Stimulated activated CD8-positive, alpha-beta memory T cell treated with anti-CD3 and anti-CD28 coated beads, Interleukin-15, amount 100 ng/mL, for 48 hours (primary cell): ENCODE measurements around the gene TWSG1.
"Not testable (repeated sequence)": the region's sequence is repeated elsewhere in the genome, so short reads cannot be mapped to it uniquely, and the experiment has no call there.

Experiments
- DNase-seq, 2 donors: peaks; one replicate each; pipeline ENCODE4 v3.0.0-alpha.2; 2020; ENCODE audit warnings: low read depth in 2 of 2

Gene TWSG1

DNA sequence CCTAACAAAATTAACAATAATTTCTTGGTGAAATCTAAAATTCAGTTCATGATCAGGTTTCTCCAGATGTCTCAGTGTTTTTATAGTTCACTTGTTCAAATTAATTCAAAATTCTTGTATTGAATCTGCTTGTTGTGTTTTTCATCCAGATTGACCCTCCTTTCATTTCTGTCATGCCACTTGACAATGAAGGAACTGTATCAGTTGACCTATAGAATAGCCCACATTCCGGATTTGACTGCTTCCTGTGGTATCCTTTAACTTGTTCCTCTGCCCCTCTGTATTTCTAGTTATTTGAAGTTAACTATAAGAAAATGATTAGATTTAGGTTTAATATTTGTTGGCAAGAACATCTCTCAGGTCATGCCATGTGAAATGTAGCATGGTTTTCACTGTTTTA is 53.3 kb downstream of the TWSG1 start:
- no peak for DNase-seq

DNA sequence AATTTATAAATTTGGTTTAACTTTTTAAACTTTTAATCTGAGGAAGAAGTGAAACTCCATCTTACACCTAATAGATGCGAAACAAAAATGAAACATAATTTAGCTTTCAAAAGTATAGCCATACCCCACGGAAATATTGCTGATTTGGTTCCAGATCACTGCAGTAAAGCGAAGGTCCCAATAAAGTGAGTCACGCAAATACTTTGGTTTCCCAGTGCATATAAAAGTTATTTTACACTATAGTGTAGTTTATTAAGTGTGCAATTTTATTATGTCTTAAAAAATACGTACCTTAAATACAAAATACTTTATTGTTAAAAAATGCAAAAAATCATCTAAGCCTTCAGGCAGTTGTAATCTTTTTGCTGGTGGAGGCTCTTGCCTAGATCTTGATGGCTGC is 55.1 kb downstream of the TWSG1 start:
- no peak for DNase-seq

DNA sequence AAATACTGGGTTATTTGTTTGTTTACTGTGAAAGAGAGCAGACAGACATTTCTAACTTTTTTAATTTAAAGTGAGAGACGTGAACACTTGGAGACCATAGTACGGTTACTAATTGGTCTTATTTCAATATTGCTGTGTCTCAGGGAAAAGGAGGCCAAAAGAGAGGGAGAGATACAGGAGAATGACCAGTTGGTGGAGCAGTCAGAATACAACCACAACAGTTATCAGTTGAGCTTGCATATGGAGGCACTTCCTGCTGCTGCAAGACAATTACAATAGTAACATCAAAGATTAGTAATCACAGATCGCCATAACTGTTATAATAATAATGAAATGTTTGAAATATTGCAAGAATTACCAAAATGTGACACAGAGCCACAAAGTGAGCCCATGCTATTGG is 58.2 kb downstream of the TWSG1 start:
- no peak for DNase-seq

DNA sequence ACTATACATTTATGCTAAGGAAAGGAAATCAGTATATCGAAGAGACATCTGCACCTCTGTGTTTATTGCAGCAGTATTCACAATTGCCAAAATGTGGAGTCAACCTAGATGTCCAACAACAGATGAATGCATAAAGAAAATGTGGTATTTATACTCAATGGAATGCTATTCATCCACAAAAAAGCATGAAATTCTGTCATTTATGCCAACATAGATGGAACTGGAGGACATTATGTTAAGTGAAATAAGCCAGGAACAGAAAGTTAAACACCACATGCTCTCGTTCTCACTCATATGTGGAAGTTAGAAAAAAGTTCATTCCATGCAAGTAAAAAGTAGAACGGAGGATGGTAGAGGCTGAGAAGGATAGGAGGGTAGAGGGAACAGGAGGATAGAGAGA is 59.5 kb downstream of the TWSG1 start:
- DNase-seq, result no peak

DNA sequence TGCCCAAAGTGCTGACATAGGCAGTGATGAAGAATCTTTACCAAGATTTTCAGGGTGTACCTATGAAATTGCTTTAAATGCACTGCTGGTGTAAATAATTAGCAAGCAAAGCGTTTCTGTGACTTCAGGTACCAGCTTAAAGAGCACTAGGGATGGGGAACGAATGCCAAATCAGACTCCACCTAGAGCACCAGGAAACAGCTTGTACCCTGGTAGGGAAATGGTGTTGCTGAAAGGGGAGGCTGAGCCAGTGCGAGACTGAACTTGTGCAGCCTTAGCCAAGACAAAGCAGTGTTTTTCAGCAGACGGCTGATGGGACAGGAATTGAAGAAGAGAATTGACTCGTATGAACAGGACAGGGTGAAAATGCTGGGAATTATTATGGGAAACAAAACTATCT is 65.6 kb downstream of the TWSG1 start:
- no peak for DNase-seq

DNA sequence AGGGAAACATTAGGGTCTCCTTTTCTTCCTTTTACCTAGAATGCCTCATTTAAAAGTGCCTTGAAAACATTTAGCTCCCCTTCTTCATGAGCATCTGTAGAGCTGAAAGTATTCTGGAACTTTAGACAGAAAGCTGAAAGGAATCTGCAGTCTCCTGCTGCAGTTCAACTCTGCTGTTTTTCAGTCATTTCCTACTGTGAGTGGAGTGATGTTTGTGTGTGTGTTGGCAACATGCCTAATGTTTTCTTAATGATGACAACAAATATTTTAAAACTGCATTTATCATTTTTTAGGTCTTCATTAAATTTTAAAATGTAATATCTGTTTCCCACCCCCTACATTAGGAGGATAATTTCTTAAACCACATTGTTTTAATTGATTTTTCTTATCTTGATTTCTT is 66.6 kb downstream of the TWSG1 start:
- no peak for DNase-seq

DNA sequence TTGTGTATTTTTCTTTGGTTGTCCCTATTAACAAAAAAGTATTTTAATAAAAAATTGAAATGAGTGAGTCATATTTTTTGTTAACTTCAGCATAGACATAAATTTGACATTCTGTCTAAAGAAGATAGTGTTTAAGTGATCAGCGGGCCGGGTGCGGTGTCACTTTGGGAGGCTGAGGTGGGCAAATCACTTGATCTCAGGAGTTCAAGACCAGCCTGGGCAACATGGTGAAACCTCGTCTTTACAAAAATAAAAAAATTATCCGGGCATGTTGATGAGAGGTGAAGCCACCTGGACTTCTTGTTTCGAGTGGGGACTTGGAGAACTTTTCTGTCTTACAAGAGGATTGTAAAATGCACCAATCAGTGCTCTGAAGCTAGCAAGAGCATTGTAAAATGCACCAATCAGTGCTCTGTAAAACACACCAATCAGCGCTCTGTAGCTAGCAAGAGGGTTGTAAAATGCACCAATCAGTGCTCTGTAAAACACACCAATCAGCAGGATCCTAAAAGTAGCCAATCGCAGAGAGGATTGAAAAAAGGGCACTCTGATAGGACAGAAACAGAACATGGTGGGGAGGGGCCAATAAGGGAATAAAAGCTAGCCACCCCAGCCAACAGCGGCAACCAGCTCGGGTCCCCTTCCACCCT is 67.9 kb downstream of the TWSG1 start:
- not testable (repeated sequence) for DNase-seq

DNA sequence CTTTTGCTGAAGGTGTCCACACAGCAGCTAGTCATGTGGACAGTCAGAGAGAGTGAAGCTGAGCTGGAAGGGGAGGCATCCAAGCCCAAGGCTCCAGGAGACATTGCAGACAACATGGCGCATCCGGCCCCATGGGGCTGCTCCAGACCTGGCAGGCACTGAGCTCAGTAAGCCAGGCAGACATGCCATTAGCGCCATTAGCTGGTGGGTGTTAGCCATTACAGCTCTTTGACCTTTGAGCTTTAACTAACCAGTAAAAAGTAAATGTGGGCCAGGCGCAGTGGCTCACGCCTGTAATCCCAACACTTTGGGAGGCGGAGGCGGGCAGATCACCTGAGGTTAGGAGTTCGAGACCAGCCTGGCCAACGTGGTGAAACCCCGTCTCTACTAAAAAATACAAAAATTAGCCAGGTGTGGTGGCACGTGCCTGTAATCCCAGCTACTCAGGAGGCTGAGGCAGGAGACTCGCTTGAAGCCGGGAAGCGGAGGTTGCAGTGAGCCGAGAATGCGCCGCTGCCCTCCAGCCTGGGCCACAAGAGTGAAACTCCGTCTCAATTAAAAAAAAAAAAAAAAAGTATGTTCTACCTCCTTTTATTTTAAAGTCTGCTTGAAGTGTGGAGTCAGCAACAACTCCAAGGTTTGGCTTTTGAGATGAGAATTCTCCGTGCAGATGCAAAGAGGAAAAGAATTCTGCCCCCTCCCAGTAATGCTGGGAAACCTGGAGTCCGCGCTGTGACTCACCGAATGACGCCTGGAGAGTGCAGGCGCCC is 69.4 kb downstream of the TWSG1 start:
- no peak for DNase-seq

DNA sequence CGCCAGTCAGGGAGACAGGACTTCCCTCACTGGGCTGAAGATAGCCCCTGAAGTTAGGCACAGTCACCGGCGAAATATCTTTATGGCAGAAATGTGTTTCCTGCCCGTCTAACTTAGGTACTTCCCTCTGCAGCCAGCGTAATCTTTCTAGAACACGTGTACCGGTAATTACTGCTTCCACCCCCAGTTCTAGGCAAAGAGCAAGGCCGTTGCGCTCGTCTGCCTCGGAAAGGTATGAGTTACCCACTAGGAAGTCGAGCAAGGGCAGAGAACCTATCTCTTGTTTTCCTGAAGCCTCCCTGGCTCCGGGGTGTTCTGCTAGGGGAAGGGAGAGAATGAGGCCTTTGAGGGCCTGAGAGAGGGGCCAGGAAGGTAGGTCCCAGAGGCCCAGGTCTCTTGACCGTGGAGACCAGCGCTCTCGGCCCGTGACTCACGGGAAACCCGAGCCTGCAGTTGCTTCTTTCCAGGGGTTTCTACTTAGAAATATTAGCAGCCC is 70.0 kb downstream of the TWSG1 start:
- no peak for DNase-seq

DNA sequence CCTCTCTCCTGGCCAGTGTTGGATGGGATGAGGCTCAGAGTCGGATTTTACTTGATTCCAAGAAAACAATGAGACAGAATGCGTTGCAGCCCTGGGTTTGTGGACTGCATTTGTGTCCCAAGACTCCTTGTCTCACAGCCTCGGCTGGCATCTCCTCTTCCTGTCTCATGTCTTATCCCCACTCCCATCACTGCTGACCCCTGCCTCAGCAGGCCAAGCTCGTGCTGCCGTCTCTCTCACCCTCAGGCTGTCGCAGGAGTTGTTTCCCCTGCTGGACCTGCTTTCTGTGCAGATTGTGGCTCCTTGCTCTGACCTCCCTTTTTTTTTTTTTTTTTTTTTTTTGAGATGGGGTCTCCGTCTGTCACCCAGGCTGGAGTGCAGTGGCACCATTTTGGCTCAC is 70.6 kb downstream of the TWSG1 start:
- DNase-seq, result no peak

DNA sequence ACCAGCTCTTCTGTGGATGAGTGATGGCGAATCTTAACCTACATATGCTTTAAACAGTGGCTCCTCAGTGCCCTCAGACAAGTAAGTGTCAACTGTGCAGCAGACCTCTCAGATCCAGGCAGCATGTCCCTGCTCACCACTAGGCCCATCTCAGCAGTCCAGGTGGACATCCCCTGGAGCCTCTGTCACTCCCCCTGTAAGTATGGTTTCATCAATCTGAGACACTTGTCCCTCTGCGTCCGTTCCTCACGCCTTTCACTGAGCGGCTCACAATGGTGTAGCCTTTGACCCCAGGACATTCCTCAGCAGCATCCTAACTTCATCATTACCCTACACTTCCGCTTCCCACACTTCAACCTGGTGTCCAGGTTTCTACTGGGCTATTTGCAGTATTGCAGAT is 71.4 kb downstream of the TWSG1 start:
- no peak for DNase-seq

DNA sequence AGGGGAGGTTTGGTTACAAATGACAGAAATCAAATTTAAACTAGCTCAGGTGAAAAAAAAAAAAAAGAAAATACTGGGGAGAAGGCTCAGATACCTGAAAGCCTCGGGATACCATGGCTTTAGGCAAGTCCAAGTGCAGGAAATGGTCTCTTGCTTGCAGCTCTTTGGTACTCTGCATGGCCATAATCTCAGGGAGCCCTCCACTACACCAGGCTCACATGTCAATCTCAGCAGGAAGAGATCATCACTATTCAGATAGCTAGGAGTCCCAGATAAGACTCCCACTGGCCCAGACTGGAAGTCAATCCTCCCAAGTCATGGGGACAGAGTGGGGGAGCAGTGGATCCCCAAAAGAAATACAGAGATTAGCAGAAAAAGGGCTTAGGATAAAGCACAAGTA is 75.9 kb downstream of the TWSG1 start:
- no peak for DNase-seq

DNA sequence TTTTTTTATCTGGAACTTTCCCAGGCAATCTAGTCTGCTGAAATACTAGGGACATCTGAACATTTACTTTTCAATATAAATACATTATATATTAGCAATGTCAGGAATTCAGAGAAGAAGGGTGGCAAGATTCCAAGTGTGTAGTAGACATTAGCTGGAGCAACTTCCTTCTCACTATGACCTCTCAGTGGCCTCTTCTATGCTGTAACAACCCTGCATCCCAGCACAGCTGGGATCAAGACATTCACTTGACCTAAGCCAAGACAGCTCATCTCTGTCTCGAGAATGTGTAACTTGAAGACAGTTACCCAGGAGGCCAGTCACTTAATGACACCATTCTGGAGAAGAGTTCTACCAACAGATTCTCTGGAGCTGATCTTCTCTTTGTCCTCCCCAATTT is 79.0 kb downstream of the TWSG1 start:
- no peak for DNase-seq

DNA sequence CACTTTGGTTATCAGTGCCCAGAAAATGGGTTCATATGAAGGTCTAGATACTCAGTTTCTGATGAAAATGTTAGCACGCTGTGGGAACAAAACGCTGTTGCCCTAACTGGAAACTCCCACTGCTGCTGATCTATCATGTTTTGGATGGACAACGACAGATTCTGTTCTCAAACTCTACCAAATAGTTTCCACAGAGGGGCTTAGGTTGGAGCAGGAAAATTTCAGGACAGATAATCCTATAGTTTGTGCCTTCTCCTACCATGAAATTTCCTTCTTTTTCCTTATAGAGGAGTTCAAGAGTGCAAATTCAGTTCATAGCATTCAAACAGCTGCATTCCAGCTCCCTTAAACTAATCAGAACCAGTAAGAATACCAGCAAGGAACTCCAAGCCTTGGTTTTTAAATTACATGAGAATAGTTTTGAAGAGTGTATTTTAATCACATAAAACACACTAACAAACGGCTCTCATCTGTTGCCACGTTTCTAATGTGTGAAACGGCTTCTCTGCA is 82.0 kb downstream of the TWSG1 start:
- no peak for DNase-seq

DNA sequence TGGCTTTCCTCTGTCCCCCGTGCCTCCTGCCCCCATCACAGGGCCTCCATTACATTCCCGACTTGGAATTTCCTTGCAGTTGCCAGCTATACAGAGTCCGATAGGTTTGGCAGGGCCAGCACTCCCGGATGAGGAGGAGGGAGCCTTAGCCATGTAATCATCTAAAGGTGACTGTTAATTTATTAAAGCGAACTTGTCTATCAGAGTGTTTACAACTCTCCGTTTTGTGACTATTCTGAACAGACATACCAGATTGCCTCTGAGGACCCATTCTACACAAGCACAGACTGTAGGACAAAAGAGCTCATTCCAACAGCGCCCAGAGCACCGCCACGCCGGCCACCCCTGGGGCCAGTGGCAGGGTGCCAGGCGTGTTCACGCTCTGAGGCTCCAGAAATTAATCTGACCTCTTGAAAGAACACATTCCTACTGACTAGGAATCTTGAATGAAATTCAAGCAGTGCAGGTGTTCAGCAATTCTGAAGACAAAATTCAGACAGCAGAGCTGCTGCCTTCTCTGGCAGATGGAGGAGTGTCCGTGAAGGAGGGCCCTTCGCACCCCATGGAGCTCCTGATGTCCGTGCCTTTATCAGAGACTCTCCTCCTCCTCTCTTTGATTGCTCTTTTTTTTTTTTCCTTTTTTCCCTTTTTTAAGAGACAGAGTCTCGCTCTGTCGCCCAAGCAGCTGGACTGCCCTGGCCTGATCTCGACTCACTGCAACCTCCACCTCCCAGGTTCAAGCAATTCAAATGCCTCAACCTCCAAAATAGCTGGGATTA is 82.7 kb downstream of the TWSG1 start:
- no peak for DNase-seq

DNA sequence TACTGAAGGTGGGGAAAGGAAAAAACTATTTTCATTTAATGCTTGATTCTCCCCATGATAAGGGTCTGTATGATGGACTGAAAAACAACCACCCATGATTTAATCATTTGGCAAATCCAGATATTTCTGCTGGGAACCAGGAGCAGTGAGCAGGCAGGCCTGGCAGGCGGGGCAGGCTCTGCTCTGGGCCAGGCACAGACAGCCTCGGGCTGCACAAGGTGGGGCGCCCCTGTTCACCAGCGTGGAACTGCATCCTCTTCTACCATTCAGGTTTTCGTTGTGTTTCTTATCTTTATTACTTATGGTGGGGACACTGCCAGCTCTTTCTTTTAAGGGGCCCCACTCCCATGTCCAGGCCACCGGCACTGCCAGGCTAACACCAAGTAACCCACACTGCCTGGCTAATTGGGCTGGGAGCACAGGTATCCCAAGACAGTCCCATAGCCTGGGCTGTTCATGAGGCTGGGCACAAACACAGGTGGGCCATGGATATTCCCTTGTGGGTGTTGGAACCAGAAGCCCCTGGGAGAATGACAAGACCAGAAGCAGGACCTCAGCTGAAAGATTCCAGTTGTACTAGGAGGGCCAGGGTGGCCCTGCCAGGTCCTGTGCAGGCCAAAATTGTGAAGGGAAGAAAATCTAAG is 83.6 kb downstream of the TWSG1 start:
- no peak for DNase-seq

DNA sequence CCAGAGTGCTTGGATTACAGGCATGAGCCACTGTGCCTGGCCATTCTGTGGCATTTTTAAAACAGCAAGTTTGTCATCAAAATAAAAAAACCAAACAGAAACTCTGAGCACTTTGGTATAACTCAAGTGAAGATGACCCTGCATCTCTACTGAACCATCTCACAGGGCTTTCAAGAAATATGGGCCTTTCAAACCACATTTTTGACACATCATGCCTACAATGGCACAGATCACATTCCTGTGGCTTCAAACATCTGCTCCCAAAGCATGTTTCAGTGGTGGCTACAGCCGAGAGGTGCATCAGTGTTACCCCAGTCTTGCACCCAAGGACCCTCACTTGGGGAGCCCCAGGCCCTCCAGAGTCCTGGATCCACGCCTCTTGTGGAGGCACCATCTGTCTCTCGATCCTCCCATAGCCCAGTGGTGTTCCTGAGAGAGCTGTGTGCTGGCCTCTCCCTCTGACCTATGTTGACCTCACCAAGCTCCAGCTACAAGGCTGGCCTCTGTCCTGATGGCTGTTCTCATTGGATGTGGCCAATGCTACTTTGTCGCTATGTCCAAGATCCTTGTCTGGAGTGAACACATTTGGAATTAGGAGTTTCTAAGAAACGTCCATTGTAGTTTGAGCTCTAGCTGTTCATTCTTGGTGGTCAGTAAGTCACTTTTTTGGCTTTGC is 85.5 kb downstream of the TWSG1 start:
- DNase-seq, result no peak

DNA sequence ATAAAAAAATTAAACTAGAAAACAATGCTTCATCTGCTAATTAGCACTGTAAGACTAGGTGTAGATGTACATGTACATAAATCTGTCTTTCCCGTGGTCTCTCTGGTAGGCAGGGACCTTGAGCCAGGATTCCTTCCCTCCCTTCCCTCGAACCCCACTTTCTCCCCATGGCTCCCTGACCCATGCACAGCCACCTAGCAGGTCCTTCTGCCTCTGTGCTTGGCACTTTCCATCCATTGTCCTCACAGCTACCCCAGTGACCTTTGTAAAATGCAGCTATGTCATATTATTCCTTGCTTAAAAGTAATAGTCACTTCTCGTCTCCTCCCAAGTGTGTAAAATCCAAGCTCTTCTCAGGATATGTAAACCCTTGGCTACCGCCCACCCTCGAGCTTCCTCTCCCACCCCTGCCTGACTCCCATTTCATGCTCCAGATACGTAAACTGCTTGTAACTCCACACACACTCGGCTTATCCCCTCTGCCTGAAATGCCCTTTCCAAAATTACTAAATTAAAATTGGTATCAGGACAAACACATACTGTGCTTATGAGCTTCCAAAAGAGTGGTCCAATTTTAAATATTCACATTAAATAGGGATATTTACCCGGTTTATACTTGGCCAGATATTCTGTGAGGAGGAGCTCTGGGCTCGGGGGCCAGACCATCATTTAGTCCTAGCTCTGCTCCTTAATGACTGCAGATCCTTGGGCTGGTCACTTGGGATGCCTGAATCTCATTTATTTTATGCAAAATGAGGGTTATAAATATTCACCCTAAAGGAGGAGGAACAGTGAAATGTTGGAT is 86.7 kb downstream of the TWSG1 start:
- DNase-seq, result no peak

DNA sequence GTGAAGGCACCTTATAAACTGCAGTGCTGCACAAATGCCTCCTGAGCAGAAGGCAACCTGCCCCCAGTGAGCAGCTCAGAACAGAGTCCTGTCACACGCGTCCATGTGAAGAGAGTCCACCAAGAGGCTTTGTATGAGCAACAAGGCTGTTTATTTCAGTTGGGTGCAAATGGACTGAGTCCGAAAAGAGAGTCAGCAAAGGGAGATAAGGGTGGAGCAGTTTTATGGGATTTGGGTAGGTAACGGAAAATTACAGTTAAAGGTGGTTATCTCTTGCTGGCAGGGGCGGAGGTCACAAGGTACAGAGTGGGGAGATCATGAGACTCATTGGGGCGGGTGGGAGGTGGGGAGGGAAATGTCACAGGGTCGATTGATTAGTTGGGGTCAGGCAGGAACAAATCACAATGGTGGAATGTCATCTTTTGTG is 87.3 kb downstream of the TWSG1 start:
- no peak for DNase-seq

DNA sequence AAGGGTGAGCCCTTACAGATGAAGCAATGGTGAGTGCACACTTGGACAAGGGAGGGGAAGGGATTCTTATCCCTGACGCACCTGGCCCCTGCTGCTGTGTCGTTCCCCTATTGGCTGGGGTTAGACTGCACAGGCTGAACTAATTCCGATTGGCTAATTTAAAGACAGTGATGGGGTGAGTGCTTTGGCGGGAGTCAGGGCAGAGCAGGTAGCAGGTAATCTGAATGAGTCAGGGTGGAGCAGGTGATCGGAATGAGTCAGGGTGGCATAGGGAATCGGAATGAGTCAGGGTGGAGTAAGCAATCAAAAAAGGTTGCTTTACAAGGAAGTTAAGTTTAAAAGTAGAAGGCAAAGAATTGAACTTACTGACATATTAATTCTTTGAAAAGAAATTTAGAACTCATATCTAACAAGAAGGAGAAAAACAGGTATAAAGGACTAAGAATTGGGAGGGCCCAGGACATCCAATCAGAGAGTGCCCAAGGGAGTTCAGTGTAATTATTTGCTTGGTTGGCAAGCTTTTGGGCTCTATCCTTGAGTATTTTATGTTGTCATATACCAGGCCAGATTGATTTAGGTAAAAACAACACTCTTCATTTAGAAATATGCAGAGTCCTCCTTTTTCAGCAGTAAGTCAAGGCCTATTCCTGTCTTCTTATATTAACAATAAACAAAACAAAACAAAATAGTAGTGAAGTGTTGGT is 88.4 kb downstream of the TWSG1 start:
- DNase-seq, result no peak
